H1 (cell line): ENCODE measurements around the gene FHOD1. TPM values are rescaled to one million over a fixed set of nuclear protein-coding genes. Genes with fewer than 3 reads are reported as not detected.

ENCODE experiments used
- CTCF ChIA-PET: fragments of 300-600 bp; sonication (Branson Sonifier 250); formaldehyde crosslinking; loops from one replicate; lab custom pipeline; 2021; ENCODE audit not compliant: partially characterized antibody; lab: Charles Lee
- POLR2A ChIA-PET: fragments of 300-600 bp; sonication (Branson Sonifier 250); formaldehyde crosslinking; loops from one replicate; lab custom pipeline; 2021; ENCODE audit warnings: inconsistent platforms; ENCODE audit not compliant: partially characterized antibody; lab: Charles Lee
- DNase-seq, 2 experiments: peaks; one replicate each; pipeline versions ENCODE4 v3.0.0 to v3.0.0-alpha.2; 2010 to 2022; ENCODE audit warnings: low spot score in 2 of 2, low read depth in 1 of 2, mixed read lengths in 1 of 2
- FAIRE-seq: peaks from 2 replicates; lab custom pipeline; 2011; peaks lifted over from hg19 to GRCh38; lab: Jason Lieb, UNC
- H2AFZ ChIP-seq: 2 replicates; pipeline ENCODE4 v1.8.1; 2012; ENCODE audit warnings: low read length, inconsistent platforms
- H2AK5ac ChIP-seq: 2 replicates; pipeline ENCODE4 v1.6.1; 2013; ENCODE audit warnings: low read depth, low read length
- H2BK120ac ChIP-seq: replicated peaks from 2 replicates; pipeline ENCODE3; 2013; ENCODE audit warnings: low read depth, low read length, inconsistent platforms
- H2BK12ac ChIP-seq: 2 replicates; pipeline ENCODE4 v1.6.1; 2013; ENCODE audit warnings: low read depth, low read length
- H2BK15ac ChIP-seq: 2 replicates; pipeline ENCODE4 v1.6.1; 2013; ENCODE audit warnings: low read length
- H2BK20ac ChIP-seq: 2 replicates; pipeline ENCODE4 v1.6.1; 2013; ENCODE audit warnings: low read length
- H2BK5ac ChIP-seq: 2 replicates; pipeline ENCODE4 v1.6.1; 2013; ENCODE audit warnings: low read depth, low read length
- H3K14ac ChIP-seq: 2 replicates; pipeline ENCODE4 v1.6.1; 2013; ENCODE audit warnings: inconsistent platforms; ENCODE audit not compliant: insufficient read length
- H3K18ac ChIP-seq: 2 replicates; pipeline ENCODE4 v1.6.1; 2013; ENCODE audit warnings: low read length; ENCODE audit errors: extremely low read depth
- H3K23ac ChIP-seq: 2 replicates; pipeline ENCODE4 v1.6.1; 2013; ENCODE audit warnings: inconsistent platforms; ENCODE audit not compliant: insufficient read length
- H3K23me2 ChIP-seq: 2 replicates; pipeline ENCODE4 v1.6.1; 2013; ENCODE audit warnings: low read depth, low read length
- H3K27ac ChIP-seq: 2 replicates; pipeline ENCODE4 v1.6.1; 2011; ENCODE audit warnings: low read depth, low read length, inconsistent platforms
- H3K27me3 ChIP-seq, 4 experiments: replicated peaks in 1 of 4; 1 replicate in 1 of 4; 2 replicates in 3 of 4; pipeline versions ENCODE4 v1.6.1 to v1.8.1; 2011 to 2013; ENCODE audit warnings: low read length in 3 of 4, mild to moderate bottlenecking in 3 of 4, inconsistent platforms in 2 of 4, mixed read lengths in 2 of 4, moderate library complexity in 1 of 4; ENCODE audit not compliant: control insufficient read depth in 3 of 4, insufficient read depth in 3 of 4; ENCODE audit errors: extremely low read depth in 1 of 4
- H3K36me3 ChIP-seq, 4 experiments: 2 replicates each; pipeline versions ENCODE4 v1.6.1 to v1.8.1; 2011 to 2013; ENCODE audit warnings: mild to moderate bottlenecking in 4 of 4, low read length in 3 of 4, moderate library complexity in 2 of 4, control low read depth in 1 of 4, inconsistent platforms in 1 of 4; ENCODE audit not compliant: insufficient read depth in 4 of 4, control insufficient read depth in 2 of 4
- H3K4ac ChIP-seq: replicated peaks from 2 replicates; pipeline ENCODE3; 2013; ENCODE audit warnings: low read length, low read depth, mixed read lengths, inconsistent platforms; ENCODE audit not compliant: insufficient read length
- H3K4me1 ChIP-seq, 4 experiments: replicated peaks in 1 of 4; 1 replicate in 1 of 4; 2 replicates in 3 of 4; pipeline versions ENCODE4 v1.6.1 to v1.8.1; 2011 to 2013; ENCODE audit warnings: low read length in 3 of 4, inconsistent platforms in 2 of 4, mixed read lengths in 1 of 4; ENCODE audit not compliant: insufficient read depth in 4 of 4, control insufficient read depth in 3 of 4
- H3K4me2 ChIP-seq, 2 experiments: 2 replicates each; pipeline versions ENCODE4 v1.6.1 to v1.8.1; 2011 to 2013; ENCODE audit warnings: low read depth in 2 of 2, low read length in 2 of 2, control low read depth in 1 of 2, inconsistent platforms in 1 of 2, mild to moderate bottlenecking in 1 of 2; ENCODE audit not compliant: insufficient read depth in 1 of 2
- H3K4me3 ChIP-seq, 4 experiments: fragments of 200-600, 300-600 bp in 1 of 4; sonication (generic), shearing (Covaris generic), sonication (Bioruptor Twin) in 1 of 4; 2 replicates each; pipeline versions ENCODE4 v1.5.1 to v1.8.1; 2011 to 2016; ENCODE audit warnings: low read length in 4 of 4, low read depth in 3 of 4, control low read depth in 2 of 4, inconsistent platforms in 2 of 4, mild to moderate bottlenecking in 2 of 4, mixed read lengths in 1 of 4, moderate library complexity in 1 of 4; ENCODE audit not compliant: insufficient read depth in 2 of 4; ENCODE audit errors: extremely low read depth in 1 of 4
- H3K56ac ChIP-seq: replicated peaks from 2 replicates; pipeline ENCODE3; 2013; ENCODE audit warnings: low read depth, mild to moderate bottlenecking, mixed read lengths, low read length, inconsistent platforms; ENCODE audit not compliant: insufficient read length
- H3K79me1 ChIP-seq: 2 replicates; pipeline ENCODE4 v1.6.1; 2013; ENCODE audit warnings: low read depth, low read length, control low read depth
- H3K79me2 ChIP-seq, 2 experiments: 2 replicates each; pipeline versions ENCODE4 v1.6.1 to v1.8.1; 2012 to 2013; ENCODE audit warnings: low read length in 2 of 2, mild to moderate bottlenecking in 2 of 2, inconsistent platforms in 1 of 2; ENCODE audit not compliant: insufficient read depth in 2 of 2, control insufficient read depth in 1 of 2
- H3K9ac ChIP-seq, 4 experiments: replicated peaks in 1 of 4; 1 replicate in 1 of 4; 2 replicates in 3 of 4; pipeline versions ENCODE4 v1.6.1 to v1.8.1; 2011 to 2013; ENCODE audit warnings: low read depth in 3 of 4, low read length in 3 of 4, control low read depth in 2 of 4, mild to moderate bottlenecking in 2 of 4, moderate library complexity in 2 of 4, inconsistent platforms in 1 of 4; ENCODE audit errors: extremely low read depth in 1 of 4
- H3K9me3 ChIP-seq, 2 experiments: 2 replicates each; pipeline versions ENCODE4 v1.6.1 to v1.8.1; 2012 to 2013; ENCODE audit warnings: mild to moderate bottlenecking in 2 of 2, moderate library complexity in 2 of 2, control low read depth in 1 of 2, inconsistent platforms in 1 of 2, low read depth in 1 of 2, low read length in 1 of 2, mixed read lengths in 1 of 2; ENCODE audit not compliant: insufficient read depth in 2 of 2
- H4K20me1 ChIP-seq, 2 experiments: replicated peaks in 1 of 2; 2 replicates each; pipeline versions ENCODE3 to v1.8.1; 2011 to 2013; ENCODE audit warnings: inconsistent platforms in 2 of 2, low read length in 2 of 2, mild to moderate bottlenecking in 1 of 2; ENCODE audit not compliant: insufficient read depth in 2 of 2, control insufficient read depth in 1 of 2
- H4K5ac ChIP-seq: 2 replicates; pipeline ENCODE4 v1.6.1; 2013; ENCODE audit warnings: low read length, low read depth, mixed read lengths, inconsistent platforms; ENCODE audit not compliant: insufficient read length
- H4K8ac ChIP-seq: 2 replicates; pipeline ENCODE4 v1.8.0; 2013; ENCODE audit warnings: mild to moderate bottlenecking, moderate library complexity, low read length, inconsistent platforms; ENCODE audit not compliant: insufficient read depth; ENCODE audit errors: extremely low read depth
- H4K91ac ChIP-seq: replicated peaks from 2 replicates; pipeline ENCODE3; 2013; ENCODE audit warnings: low read length, mixed read lengths, inconsistent platforms; ENCODE audit not compliant: insufficient read length
- BRCA1 ChIP-seq: IDR thresholded peaks from 2 replicates; pipeline ENCODE4 v1.6.1; 2012; ENCODE audit warnings: low read depth, low read length, improper control_type of control experiment
- CBX8 ChIP-seq: fragments of 300-800, 300-1000 bp; sonication (generic); IDR thresholded peaks from 2 replicates; pipeline ENCODE4 v1.7.1; 2016; ENCODE audit warnings: low read depth, low read length, borderline replicate concordance
- EZH2 ChIP-seq: fragments of 200-600 bp; sonication (generic); IDR thresholded peaks from 2 replicates; pipeline ENCODE4 v1.7.1; 2012; ENCODE audit warnings: low read depth, mild to moderate bottlenecking, moderate library complexity, low read length, inconsistent platforms; ENCODE audit not compliant: severe bottlenecking
- HDAC6 ChIP-seq: IDR thresholded peaks from one replicate; pipeline ENCODE4 v1.7.1; 2012; ENCODE audit warnings: low read depth, mild to moderate bottlenecking, inconsistent platforms, low read length, moderate library complexity
- PHF8 ChIP-seq: fragments of 200-600 bp; sonication (generic); conservative IDR thresholded peaks from 2 replicates; pipeline ENCODE4 v1.7.1; 2012; ENCODE audit warnings: low read depth, mild to moderate bottlenecking, inconsistent platforms, low read length, moderate library complexity
- POLR2AphosphoS5 ChIP-seq: IDR thresholded peaks from 2 replicates; pipeline ENCODE4 v1.6.1; 2011; ENCODE audit warnings: low read depth, low read length
- SIN3A ChIP-seq, 2 experiments: IDR thresholded peaks in 1 of 2; conservative IDR thresholded peaks in 1 of 2; 2 replicates each; pipeline ENCODE4 v1.6.1; 2011 to 2012; ENCODE audit warnings: low read length in 2 of 2, improper control_type of control experiment in 1 of 2, low read depth in 1 of 2, mild to moderate bottlenecking in 1 of 2
- SP1 ChIP-seq: IDR thresholded peaks from 2 replicates; pipeline ENCODE4 v1.6.1; 2011; ENCODE audit warnings: low read depth, low read length
- TAF7 ChIP-seq: optimal IDR thresholded peaks from 2 replicates; pipeline ENCODE3; 2011; ENCODE audit warnings: low read depth, mild to moderate bottlenecking, inconsistent platforms, low read length, moderate library complexity, borderline replicate concordance
- TBP ChIP-seq: IDR thresholded peaks from 2 replicates; pipeline ENCODE4 v1.6.1; 2011; ENCODE audit warnings: low read depth, low read length, improper control_type of control experiment
- USF2 ChIP-seq: IDR thresholded peaks from 2 replicates; pipeline ENCODE4 v1.6.1; 2011; ENCODE audit warnings: low read length, improper control_type of control experiment
- WGBS, 2 experiments: shearing (Covaris generic) in 1 of 2; methylation state at CpG; one replicate each; pipeline versions ENCODE4 v1.1.6 to v1.1.7; 2013 to 2015; ENCODE audit warnings: low lambda C conversion rate in 2 of 2, mixed read lengths in 2 of 2, inconsistent platforms in 1 of 2, low coverage in 1 of 2, missing lambda C conversion rate in 1 of 2; ENCODE audit not compliant: insufficient replicate concordance in 2 of 2, insufficient coverage in 1 of 2, insufficient read length in 1 of 2; ENCODE audit errors: extremely low coverage in 1 of 2, missing lambda C conversion rate in 1 of 2; 5-methylcytosine and 5-hydroxymethylcytosine counted together
- polyA plus RNA-seq, 7 experiments: library from polyadenylated mRNA; depleted of rRNA in 3 of 7; stranded (reverse) in 5 of 7; unstranded in 2 of 7; fragments of >200 nt in 5 of 7; fragments of 200-250 nt in 2 of 7; gene quantifications; 1 replicate in 5 of 7; 2 replicates in 1 of 7; 4 replicates in 1 of 7; pipeline versions ENCODE4 v1.2.1 to v1.2.3, GENCODE V29; 2011 to 2013; ENCODE audit warnings: missing spikeins in 2 of 7, mixed read lengths in 2 of 7
- total RNA-seq: library from RNA; stranded (reverse); fragmentation: NEBNext Ultra II Directional; extraction: Animal tissue kit (Norgen Biotek cat#: 25700); gene quantifications from 2 replicates; pipeline ENCODE4 v1.2.1, GENCODE V29; 2021

Gene FHOD1
- total and polyA plus RNA-seq, 2 of the 8 experiments (the other 6 are each of a cell fraction or from before 2014, with no cell fraction given) = 31.3 to 60.7 TPM

GRCh38 chr16:67246756-67247191 is 507 bp downstream of the FHOD1 start:
- Histone ChIP-seq H3K4me1 (peaks cover 9 to 30% (median 13%) of the 10 kb centered on the region in 4 experiments), H4K8ac (peak overlapping the region; percentile 87), H4K91ac (peak overlapping the region; percentile 57), H3K79me1 (peaks cover 11% of the 10 kb centered on the region), H3K9me3 (no peaks in the 10 kb centered on the region), H3K4me2 (peak overlapping the region; percentile 92 to 95), H3K27ac (peak overlapping the region; percentile 85), H2BK15ac (no peak overlapping the region), H2BK20ac (no peak overlapping the region), H2BK12ac (no peak overlapping the region), H3K23me2 (peaks cover 12% of the 10 kb centered on the region; the same call in 1 of the 2 replicates), H3K27me3 (peaks cover 0 to 21% (median 13%) of the 10 kb centered on the region in 4 experiments; a peak in 5 of 7 replicates), H3K79me2 (peaks cover 0 to 21% of the 10 kb centered on the region in 2 experiments; a peak in 2 of 4 replicates), H3K56ac (peak overlapping the region; percentile 64), H4K5ac (no peak overlapping the region), H3K14ac (no peak overlapping the region), H3K4me3 (peak overlapping the region; percentile 67 to 87 (median 70)), H2BK120ac (no peak overlapping the region), H3K4ac (no peak overlapping the region), H3K36me3 (no peaks in the 10 kb centered on the region), H4K20me1 (no peaks in the 10 kb centered on the region), H3K9ac (peak overlapping the region in 3 of 4 experiments; percentile 35 to 66 (median 65); a peak in 5 of 7 replicates), H3K18ac (peak overlapping the region; percentile 83), H3K23ac (no peak overlapping the region), H2AFZ (no peak overlapping the region), H2AK5ac (no peak overlapping the region), H2BK5ac (peak overlapping the region; percentile 83; the same call in 1 of the 2 replicates)
- WGBS, 2 experiments = 0% methylated on average over 9 of the region's 26 CpGs; no CpG with 5 or more reads in 1 of the 2 experiments
- FAIRE-seq (no peak), DNase-seq (peak; percentile 88 to 92)
- CTCF ChIA-PET = interaction anchor here (0.9 to 2.1 kb wide), 24 partner anchors 8 to 180 kb away, joined by 3 to 12 read pairs (median 5); partner anchors contain the start of genes B3GNT9, ELMO3, KCTD19 and LRRC36
- POLR2A ChIA-PET = interaction anchor here (1.0 to 6.8 kb wide), 16 partner anchors 12 to 179 kb away, joined by 3 to 111 read pairs (median 4); partner anchors contain the start of genes ELMO3 and TMEM208
- TF ChIP-seq CBX8 (no peak), USF2 (no peak), SIN3A (conservative IDR thresholded peaks at IDR 0.05 in 1 of 2, IDR thresholded peaks at IDR 0.05 in 1 of 2; ENCODE audit: low read depth in 1 of 2, low read length in 2 of 2) (peak in 1 of 2 experiments; percentile 32; a peak in 1 of 4 replicates), TBP (peak; percentile 65), TAF7 (peak; percentile 73), PHF8 (0 out of 2 replicates have a peak, but pooled peaks have one; percentile 31), SP1 (peak; percentile 56; the same call in 1 of the 2 replicates), BRCA1 (no peak), EZH2 (no peak), POLR2AphosphoS5 (peak; percentile 81), HDAC6 (no peak)
